Smooth muscle cell (in vitro differentiated cells): ENCODE measurements around the gene RASA3. TPM values are rescaled to one million over a fixed set of nuclear protein-coding genes. Genes with fewer than 3 reads are reported as not detected.

Experiments
- DNase-seq: peaks from one replicate; lab custom pipeline; 2025; ENCODE audit not compliant: unreplicated experiment; lab: John Stamatoyannopoulos, UW
- H2AFZ ChIP-seq: fragments of 200-600 bp; sonication (generic); 2 replicates; pipeline ENCODE4 v1.6.0; 2016; ENCODE audit warnings: antibody characterized with exemption, low read depth, mild to moderate bottlenecking
- H3F3A ChIP-seq: fragments of 200-600 bp; sonication (generic); 2 replicates; pipeline ENCODE4 v1.6.0; 2017; ENCODE audit warnings: antibody characterized with exemption, low read depth
- H3K27ac ChIP-seq: fragments of 200-600 bp; sonication (generic); 2 replicates; pipeline ENCODE4 v1.5.1; 2016; ENCODE audit warnings: low read depth, mild to moderate bottlenecking
- H3K27me3 ChIP-seq: fragments of 200-600 bp; sonication (generic); 2 replicates; pipeline ENCODE4 v1.6.1; 2016; ENCODE audit warnings: low read depth, mild to moderate bottlenecking
- H3K36me3 ChIP-seq: fragments of 200-600 bp; sonication (generic); 2 replicates; pipeline ENCODE4 v1.5.1; 2016; ENCODE audit warnings: low read depth
- H3K4me1 ChIP-seq: fragments of 200-600 bp; sonication (generic); 2 replicates; pipeline ENCODE4 v1.5.1; 2016; ENCODE audit warnings: low read depth
- H3K4me2 ChIP-seq: fragments of 200-600 bp; sonication (generic); 2 replicates; pipeline ENCODE4 v1.6.0; 2016; ENCODE audit warnings: mild to moderate bottlenecking
- H3K4me3 ChIP-seq: fragments of 200-600 bp; sonication (generic); 2 replicates; pipeline ENCODE4 v1.5.1; 2016; ENCODE audit warnings: mild to moderate bottlenecking
- H3K79me2 ChIP-seq: fragments of 200-600 bp; sonication (generic); 2 replicates; pipeline ENCODE4 v1.6.0; 2016; ENCODE audit warnings: low read depth, mild to moderate bottlenecking
- H3K9ac ChIP-seq: fragments of 200-600 bp; sonication (generic); 2 replicates; pipeline ENCODE4 v1.6.0; 2016; ENCODE audit warnings: low read depth
- H3K9me3 ChIP-seq: fragments of 200-600 bp; sonication (generic); replicated peaks from 2 replicates; pipeline ENCODE4 v1.5.1; 2016; ENCODE audit warnings: low read depth
- H4K20me1 ChIP-seq: fragments of 200-600 bp; sonication (generic); 2 replicates; pipeline ENCODE4 v1.6.0; 2016; ENCODE audit warnings: low read depth
- CTCF ChIP-seq: fragments of 200-600 bp; sonication (generic); IDR thresholded peaks from 2 replicates; pipeline ENCODE4 v1.5.1; 2017; ENCODE audit warnings: borderline replicate concordance, mild to moderate bottlenecking, antibody characterized with exemption; ENCODE audit not compliant: insufficient read depth, poor library complexity, severe bottlenecking
- WGBS: methylation state at CpG from one replicate; pipeline ENCODE4 v1.1.7; 2016; ENCODE audit warnings: low lambda C conversion rate; 5-methylcytosine and 5-hydroxymethylcytosine counted together
- polyA plus RNA-seq: library from polyadenylated mRNA; unstranded; fragments of >200 nt; fragmentation: Nextera tagmentation; extraction: Ambion mirVana; gene quantifications from 2 replicates; pipeline ENCODE4 v1.2.1, GENCODE V29; 2016
- total RNA-seq: library from RNA; depleted of rRNA; stranded (reverse); fragments of >200 nt; gene quantifications from 2 replicates; pipeline ENCODE4 v1.2.3, GENCODE V29; 2014

Gene RASA3
- total and polyA plus RNA-seq, 2 experiments from 2014 or later = 21.3 to 26.8 TPM

- DNase-seq = no peak
- Histone ChIP-seq H3K4me3 (no peak overlapping the region), H3K4me2 (no peak overlapping the region), H3K79me2 (peaks cover 74% of the 10 kb centered on the region), H3K4me1 (peaks cover 16% of the 10 kb centered on the region), H4K20me1 (peaks cover 73% of the 10 kb centered on the region), H3K36me3 (no peaks in the 10 kb centered on the region), H3K9me3 (peaks cover 4% of the 10 kb centered on the region), H2AFZ (no peak overlapping the region), H3K27me3 (no peaks in the 10 kb centered on the region), H3F3A (peaks cover 4% of the 10 kb centered on the region), H3K9ac (no peak overlapping the region), H3K27ac (no peak overlapping the region)
- TF ChIP-seq CTCF = no peak
- WGBS = 90% methylated on average over 24 of the region's 24 CpGs
Measured at GRCh38 chr13:114096031-114096485, 36.4 kb downstream of the RASA3 start.

GRCh38 chr13:114095486-114095885, 36.9 kb downstream of the RASA3 start:
- Histone ChIP-seq H3K9me3 (peaks cover 4% of the 10 kb centered on the region), H3K27me3 (no peaks in the 10 kb centered on the region), H3K9ac (no peak overlapping the region), H3K79me2 (peaks cover 78% of the 10 kb centered on the region), H3K27ac (no peak overlapping the region), H2AFZ (no peak overlapping the region), H3K4me2 (no peak overlapping the region), H3K36me3 (no peaks in the 10 kb centered on the region), H3K4me3 (no peak overlapping the region), H3K4me1 (peaks cover 13% of the 10 kb centered on the region), H4K20me1 (peaks cover 68% of the 10 kb centered on the region), H3F3A (no peaks in the 10 kb centered on the region)
- WGBS = 93% methylated on average over 4 of the region's 4 CpGs
- no peak for TF ChIP-seq CTCF
- no peak for DNase-seq

GRCh38 chr13:114093118-114093517, 39.3 kb downstream of the RASA3 start:
- no peak for DNase-seq
- no peak overlapping the region for H3K4me2 ChIP-seq
- no peaks in the 10 kb centered on the region for H3K36me3 ChIP-seq
- no peak overlapping the region for H3K9ac ChIP-seq
- H3K4me3 ChIP-seq = no peak overlapping the region
- no peak for TF ChIP-seq CTCF
- peaks cover 77% of the 10 kb centered on the region for H4K20me1 ChIP-seq
- H3K9me3 ChIP-seq = peaks cover 4% of the 10 kb centered on the region
- peaks cover 93% of the 10 kb centered on the region for H3K79me2 ChIP-seq
- H3K27ac ChIP-seq = no peak overlapping the region
- H2AFZ ChIP-seq = no peak overlapping the region
- H3F3A ChIP-seq = no peaks in the 10 kb centered on the region
- no peaks in the 10 kb centered on the region for H3K27me3 ChIP-seq
- H3K4me1 ChIP-seq = peaks cover 6% of the 10 kb centered on the region

- peaks cover 77% of the 10 kb centered on the region for H4K20me1 ChIP-seq
- WGBS = 89% methylated on average over 3 of the region's 3 CpGs
- no peak overlapping the region for H3K4me2 ChIP-seq
- no peak overlapping the region for H3K9ac ChIP-seq
- H3K4me1 ChIP-seq = peaks cover 5% of the 10 kb centered on the region
- H3K4me3 ChIP-seq = no peak overlapping the region
- no peak for TF ChIP-seq CTCF
- DNase-seq = no peak
- peaks cover 87% of the 10 kb centered on the region for H3K79me2 ChIP-seq
- no peaks in the 10 kb centered on the region for H3F3A ChIP-seq
- H3K36me3 ChIP-seq = no peaks in the 10 kb centered on the region
- no peak overlapping the region for H2AFZ ChIP-seq
- no peaks in the 10 kb centered on the region for H3K27me3 ChIP-seq
- peaks cover 4% of the 10 kb centered on the region for H3K9me3 ChIP-seq
- no peak overlapping the region for H3K27ac ChIP-seq
Measured at GRCh38 chr13:114092468-114092867, 40.0 kb downstream of the RASA3 start.
